ENCODE data around the gene ACER2. TPM values are rescaled to one million over a fixed set of nuclear protein-coding genes. Genes with fewer than 3 reads are reported as not detected.

The ACER2 gene
- total and polyA plus RNA-seq, 10 of the 15 experiments (the other 5 are each of a cell fraction or from before 2014, with no cell fraction given), result 0.07 to 3.1 (median 2.2) TPM

DNA sequence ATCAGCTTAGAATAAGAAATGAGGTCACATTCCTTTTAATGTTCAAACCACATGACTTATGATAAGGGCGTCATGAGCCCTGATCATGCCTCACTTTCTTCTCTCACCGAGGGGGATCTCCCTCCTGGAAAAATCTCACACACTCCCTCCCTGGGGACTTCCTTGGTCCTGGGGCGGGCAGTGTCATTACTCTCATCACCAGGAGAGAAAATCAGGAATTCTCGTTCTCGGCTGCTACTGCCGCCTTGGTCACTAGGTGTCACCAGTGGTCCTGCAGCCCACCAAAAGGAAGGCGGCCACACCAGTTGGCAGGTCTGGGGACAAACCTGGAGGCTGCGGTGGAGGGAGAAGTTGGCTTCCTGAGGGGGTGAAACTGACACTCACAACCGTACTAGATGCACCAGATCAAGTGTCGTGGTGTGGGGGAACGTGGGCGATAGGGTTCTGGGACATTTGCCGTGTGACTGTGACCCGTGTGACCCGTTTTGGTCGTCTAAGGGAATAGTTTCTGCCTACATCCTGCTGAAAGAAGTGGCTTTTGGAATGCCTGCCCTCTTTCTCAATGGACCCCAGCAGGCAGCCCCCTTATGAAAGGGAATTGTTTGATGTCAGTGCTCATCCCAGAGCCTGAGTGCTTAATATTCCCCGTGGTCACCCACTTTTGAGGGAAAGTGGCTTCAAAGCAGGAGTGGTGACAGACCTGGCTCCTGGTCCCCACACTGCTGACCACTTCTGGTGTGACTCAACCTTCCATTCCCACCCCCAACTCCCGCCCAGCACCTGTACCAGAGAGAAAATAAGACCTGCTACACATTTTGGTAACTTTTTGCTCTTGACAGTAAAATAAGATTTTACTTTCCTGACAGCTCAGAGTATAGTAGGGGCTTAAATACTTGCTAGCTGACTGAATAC lies 63.2 kb downstream of the ACER2 start:
- no peak overlapping the region for H3K27ac ChIP-seq (ENCODE audit: control insufficient read depth, insufficient read depth)
- POLR2A ChIA-PET, result no interaction called here
- H3K4me2 ChIP-seq (ENCODE audit: control insufficient read depth, insufficient read depth), result no peak overlapping the region
- RAD21 ChIA-PET (ENCODE audit: unreplicated experiment), result no interaction called here
- no TSS peak for BruUV-seq (replicated peaks)
- H2AFZ ChIP-seq (ENCODE audit: control insufficient read depth, low read depth, low read length), result no peak overlapping the region
- ATAC-seq (peak; percentile 80), FAIRE-seq (no peak), DNase-seq (ENCODE audit: low read depth, low spot score) (no peak)
- intact Hi-C loops (cut with micrococcal nuclease; ENCODE audit: unreplicated experiment), result no loop called here
- TF ChIP-seq RAD21 (IDR thresholded peaks at IDR 0.05; ENCODE audit: insufficient read depth, low read depth, low read length), result peak; percentile 57
- TF ChIP-seq, protein P1, sequence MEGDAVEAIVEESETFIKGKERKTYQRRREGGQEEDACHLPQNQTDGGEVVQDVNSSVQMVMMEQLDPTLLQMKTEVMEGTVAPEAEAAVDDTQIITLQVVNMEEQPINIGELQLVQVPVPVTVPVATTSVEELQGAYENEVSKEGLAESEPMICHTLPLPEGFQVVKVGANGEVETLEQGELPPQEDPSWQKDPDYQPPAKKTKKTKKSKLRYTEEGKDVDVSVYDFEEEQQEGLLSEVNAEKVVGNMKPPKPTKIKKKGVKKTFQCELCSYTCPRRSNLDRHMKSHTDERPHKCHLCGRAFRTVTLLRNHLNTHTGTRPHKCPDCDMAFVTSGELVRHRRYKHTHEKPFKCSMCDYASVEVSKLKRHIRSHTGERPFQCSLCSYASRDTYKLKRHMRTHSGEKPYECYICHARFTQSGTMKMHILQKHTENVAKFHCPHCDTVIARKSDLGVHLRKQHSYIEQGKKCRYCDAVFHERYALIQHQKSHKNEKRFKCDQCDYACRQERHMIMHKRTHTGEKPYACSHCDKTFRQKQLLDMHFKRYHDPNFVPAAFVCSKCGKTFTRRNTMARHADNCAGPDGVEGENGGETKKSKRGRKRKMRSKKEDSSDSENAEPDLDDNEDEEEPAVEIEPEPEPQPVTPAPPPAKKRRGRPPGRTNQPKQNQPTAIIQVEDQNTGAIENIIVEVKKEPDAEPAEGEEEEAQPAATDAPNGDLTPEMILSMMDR (IDR thresholded peaks at IDR 0.05 in 2 of 3, conservative IDR thresholded peaks at IDR 0.05 in 1 of 3; ENCODE audit: control insufficient read depth in 2 of 3, extremely low read depth in 1 of 3, insufficient read depth in 1 of 3, low read depth in 3 of 3, low read length in 3 of 3), result peak; percentile 67 to 81 (median 79)
- no peak for TF ChIP-seq KDM1A (IDR thresholded peaks at IDR 0.05; ENCODE audit: borderline replicate concordance)
- peak; percentile 43; the same call in 1 of the 2 replicates for TF ChIP-seq IKZF1 (conservative IDR thresholded peaks at IDR 0.05)
- TF ChIP-seq IKZF2 (IDR thresholded peaks at IDR 0.05), result 0 out of 4 replicates have a peak, but pooled peaks of 1 of the 2 experiments have one; percentile 9
- TF ChIP-seq EED (IDR thresholded peaks at IDR 0.05; ENCODE audit: low read depth), result peak; percentile 35; the same call in 1 of the 2 replicates
- 2% methylated on average over 18 of the region's 18 CpGs for WGBS (ENCODE audit: insufficient coverage, insufficient replicate concordance, low lambda C conversion rate, missing lambda C conversion rate)
- no peaks in the 10 kb centered on the region for H3K36me3 ChIP-seq (ENCODE audit: control insufficient read depth in 2 of 2, insufficient read depth in 2 of 2, low read length in 1 of 2)
- H3K4me3 ChIP-seq, result no peak overlapping the region
- no peaks in the 10 kb centered on the region for H4K20me1 ChIP-seq (ENCODE audit: control insufficient read depth, insufficient read depth)
- in situ Hi-C loops (cut with MboI), result loop anchor here (25.0 kb wide), 1 partner anchor 1210 kb away; no protein-coding TSS in a partner anchor
- H3K9ac ChIP-seq (ENCODE audit: control insufficient read depth, insufficient read depth, low read length), result no peak overlapping the region
- no peaks in the 10 kb centered on the region for H3K4me1 ChIP-seq (ENCODE audit: control insufficient read depth, insufficient read depth, low read length)
- CTCF ChIA-PET, result interaction anchor here (0.9 to 2.5 kb wide), 6 partner anchors 7 to 239 kb away, joined by 3 to 8 read pairs (median 6); no protein-coding TSS in a partner anchor
- no peaks in the 10 kb centered on the region; a peak in 1 of 4 replicates for H3K27me3 ChIP-seq (replicated peaks in 1 of 2; ENCODE audit: control insufficient read depth in 2 of 2, insufficient read depth in 2 of 2, low read length in 1 of 2)
- H3K79me2 ChIP-seq (ENCODE audit: control insufficient read depth, insufficient read depth, low read length), result no peaks in the 10 kb centered on the region
- SMC1A ChIA-PET (ENCODE audit: uncharacterized antibody, unreplicated experiment), result interaction anchor here (0.5 kb wide), 1 partner anchor 400 kb away, joined by 3 read pairs; no protein-coding TSS in a partner anchor
- H3K9me3 ChIP-seq (replicated peaks; ENCODE audit: control insufficient read depth, insufficient read depth, low read length), result no peaks in the 10 kb centered on the region

All from GM12878 (cell line).